K562 (cell line): ENCODE data around the gene GNGT2.

ENCODE experiments used
- ARNT ChIP-seq, 2 experiments: fragments of 450-650 bp; IDR thresholded peaks; 2 replicates each; pipeline ENCODE4 v1.6.1; 2016; ENCODE audit warnings: mild to moderate bottlenecking in 1 of 2
- KLF1 ChIP-seq: fragments of 450-650 bp; IDR thresholded peaks from 2 replicates; pipeline ENCODE4 v1.6.1; 2016; ENCODE audit warnings: missing genetic modification characterization, missing compliant biosample characterization
- MLX ChIP-seq, 2 experiments: fragments of 450-650 bp in 1 of 2; sonication (generic) in 1 of 2; formaldehyde crosslinking; conservative IDR thresholded peaks; 2 replicates each; pipeline versions ENCODE4 v1.4.0 to v1.8.1; 2020 to 2022; ENCODE audit warnings: mild to moderate bottlenecking in 1 of 2, missing genetic modification reagents in 1 of 2
- RBM34 ChIP-seq: fragments of 200-400 bp; formaldehyde crosslinking; IDR thresholded peaks from 2 replicates; pipeline ENCODE4 v1.6.1; 2018; ENCODE audit warnings: low read length, borderline replicate concordance; ENCODE audit not compliant: insufficient read depth
- RFX7 ChIP-seq: fragments of 250-450 bp; sonication (Bioruptor Pico); IDR thresholded peaks from 2 replicates; pipeline ENCODE4 v1.5.1; 2021; ENCODE audit warnings: mild to moderate bottlenecking
- SOX6 ChIP-seq: fragments of 450-650 bp; IDR thresholded peaks from 2 replicates; pipeline ENCODE4 v1.6.1; 2014; ENCODE audit warnings: mild to moderate bottlenecking
- USF1 ChIP-seq: sonication (generic); formaldehyde crosslinking; IDR thresholded peaks from 2 replicates; pipeline ENCODE4 v1.9.0; 2022; ENCODE audit warnings: mild to moderate bottlenecking, missing genetic modification reagents
- USF2 ChIP-seq: sonication (generic); formaldehyde crosslinking; IDR thresholded peaks from 2 replicates; pipeline ENCODE4 v1.5.0; 2020; ENCODE audit warnings: missing genetic modification reagents
- YY1 ChIP-seq, 3 experiments: IDR thresholded peaks; 2 replicates each; pipeline ENCODE4 v1.6.1; 2011; ENCODE audit warnings: low read length in 2 of 3, mild to moderate bottlenecking in 2 of 3, moderate library complexity in 2 of 3, borderline replicate concordance in 1 of 3, control low read depth in 1 of 3, low read depth in 1 of 3; ENCODE audit not compliant: insufficient read depth in 3 of 3, insufficient replicate concordance in 2 of 3, control insufficient read depth in 1 of 3, insufficient read length in 1 of 3; ENCODE audit errors: extremely low read depth in 1 of 3
- ZNF143 ChIP-seq: sonication (generic); formaldehyde crosslinking; IDR thresholded peaks from 2 replicates; pipeline ENCODE4 v1.9.0; 2022; ENCODE audit warnings: mild to moderate bottlenecking, missing genetic modification reagents
- TF ChIP-seq, protein P1 (sequence below), 3 experiments: IDR thresholded peaks in 2 of 3; conservative IDR thresholded peaks in 1 of 3; 2 replicates each; pipeline ENCODE4 v1.5.1; 2011 to 2012; ENCODE audit warnings: low read length in 3 of 3, mild to moderate bottlenecking in 3 of 3, control low read depth in 2 of 3, improper control_type of control experiment in 1 of 3, inconsistent platforms in 1 of 3, low read depth in 1 of 3, mixed read lengths in 1 of 3, moderate library complexity in 1 of 3; ENCODE audit not compliant: insufficient read depth in 2 of 3
- TF ChIP-seq, protein P2 (sequence below), 3 experiments: fragments of 200-800 bp in 1 of 3; fragments of 250-450 bp in 1 of 3; fragments of 450-650 bp in 1 of 3; sonication (Bioruptor Pico) in 1 of 3; sonication (Bioruptor generic) in 1 of 3; formaldehyde crosslinking in 1 of 3; IDR thresholded peaks; 2 replicates each; pipeline versions ENCODE4 v1.6.1 to v1.8.0; 2016 to 2022; ENCODE audit warnings: mild to moderate bottlenecking in 2 of 3, missing genetic modification characterization in 2 of 3, missing compliant biosample characterization in 1 of 3, moderate library complexity in 1 of 3

- TF ChIP-seq, protein P1, sequence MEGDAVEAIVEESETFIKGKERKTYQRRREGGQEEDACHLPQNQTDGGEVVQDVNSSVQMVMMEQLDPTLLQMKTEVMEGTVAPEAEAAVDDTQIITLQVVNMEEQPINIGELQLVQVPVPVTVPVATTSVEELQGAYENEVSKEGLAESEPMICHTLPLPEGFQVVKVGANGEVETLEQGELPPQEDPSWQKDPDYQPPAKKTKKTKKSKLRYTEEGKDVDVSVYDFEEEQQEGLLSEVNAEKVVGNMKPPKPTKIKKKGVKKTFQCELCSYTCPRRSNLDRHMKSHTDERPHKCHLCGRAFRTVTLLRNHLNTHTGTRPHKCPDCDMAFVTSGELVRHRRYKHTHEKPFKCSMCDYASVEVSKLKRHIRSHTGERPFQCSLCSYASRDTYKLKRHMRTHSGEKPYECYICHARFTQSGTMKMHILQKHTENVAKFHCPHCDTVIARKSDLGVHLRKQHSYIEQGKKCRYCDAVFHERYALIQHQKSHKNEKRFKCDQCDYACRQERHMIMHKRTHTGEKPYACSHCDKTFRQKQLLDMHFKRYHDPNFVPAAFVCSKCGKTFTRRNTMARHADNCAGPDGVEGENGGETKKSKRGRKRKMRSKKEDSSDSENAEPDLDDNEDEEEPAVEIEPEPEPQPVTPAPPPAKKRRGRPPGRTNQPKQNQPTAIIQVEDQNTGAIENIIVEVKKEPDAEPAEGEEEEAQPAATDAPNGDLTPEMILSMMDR (IDR thresholded peaks at IDR 0.05 in 2 of 3, conservative IDR thresholded peaks at IDR 0.05 in 1 of 3; ENCODE audit: insufficient read depth in 2 of 3, low read depth in 1 of 3, low read length in 3 of 3): no peak
- TF ChIP-seq SOX6 (no peak), RFX7 (CRISPR knock-in tag) (no peak), ZNF143 (no peak), USF1 (CRISPR knock-in tag) (no peak), MLX (CRISPR knock-in tag; conservative IDR thresholded peaks at IDR 0.05) (no peak), KLF1 (no peak), RBM34 (no peak), USF2 (CRISPR knock-in tag) (no peak), ARNT (IDR thresholded peaks at IDR 0.05) (no peak), YY1 (IDR thresholded peaks at IDR 0.05; ENCODE audit: borderline replicate concordance in 1 of 3, control insufficient read depth in 1 of 3, extremely low read depth in 1 of 3, insufficient read depth in 3 of 3, insufficient read length in 1 of 3, insufficient replicate concordance in 2 of 3, low read depth in 1 of 3, low read length in 2 of 3) (no peak)
- TF ChIP-seq, protein P2, sequence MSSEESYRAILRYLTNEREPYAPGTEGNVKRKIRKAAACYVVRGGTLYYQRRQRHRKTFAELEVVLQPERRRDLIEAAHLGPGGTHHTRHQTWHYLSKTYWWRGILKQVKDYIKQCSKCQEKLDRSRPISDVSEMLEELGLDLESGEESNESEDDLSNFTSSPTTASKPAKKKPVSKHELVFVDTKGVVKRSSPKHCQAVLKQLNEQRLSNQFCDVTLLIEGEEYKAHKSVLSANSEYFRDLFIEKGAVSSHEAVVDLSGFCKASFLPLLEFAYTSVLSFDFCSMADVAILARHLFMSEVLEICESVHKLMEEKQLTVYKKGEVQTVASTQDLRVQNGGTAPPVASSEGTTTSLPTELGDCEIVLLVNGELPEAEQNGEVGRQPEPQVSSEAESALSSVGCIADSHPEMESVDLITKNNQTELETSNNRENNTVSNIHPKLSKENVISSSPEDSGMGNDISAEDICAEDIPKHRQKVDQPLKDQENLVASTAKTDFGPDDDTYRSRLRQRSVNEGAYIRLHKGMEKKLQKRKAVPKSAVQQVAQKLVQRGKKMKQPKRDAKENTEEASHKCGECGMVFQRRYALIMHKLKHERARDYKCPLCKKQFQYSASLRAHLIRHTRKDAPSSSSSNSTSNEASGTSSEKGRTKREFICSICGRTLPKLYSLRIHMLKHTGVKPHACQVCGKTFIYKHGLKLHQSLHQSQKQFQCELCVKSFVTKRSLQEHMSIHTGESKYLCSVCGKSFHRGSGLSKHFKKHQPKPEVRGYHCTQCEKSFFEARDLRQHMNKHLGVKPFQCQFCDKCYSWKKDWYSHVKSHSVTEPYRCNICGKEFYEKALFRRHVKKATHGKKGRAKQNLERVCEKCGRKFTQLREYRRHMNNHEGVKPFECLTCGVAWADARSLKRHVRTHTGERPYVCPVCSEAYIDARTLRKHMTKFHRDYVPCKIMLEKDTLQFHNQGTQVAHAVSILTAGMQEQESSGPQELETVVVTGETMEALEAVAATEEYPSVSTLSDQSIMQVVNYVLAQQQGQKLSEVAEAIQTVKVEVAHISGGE (CRISPR knock-in tag; IDR thresholded peaks at IDR 0.05): no peak
Measured at GRCh38 chr17:49225554-49226236, 15.3 kb upstream of the GNGT2 start.
